Ishikawa (cell line): Measurements from ENCODE around the gene PTPRN2.

Experiments
- CEBPB ChIP-seq: IDR thresholded peaks from 2 replicates; pipeline ENCODE4 v1.6.1; 2012
- CREB1 ChIP-seq: IDR thresholded peaks from 2 replicates; pipeline ENCODE4 v1.6.1; 2012; ENCODE audit warnings: low read depth
- EGR1 ChIP-seq: IDR thresholded peaks from 2 replicates; pipeline ENCODE4 v1.6.1; 2012
- EP300 ChIP-seq: IDR thresholded peaks from 2 replicates; pipeline ENCODE4 v1.6.1; 2012; ENCODE audit warnings: borderline replicate concordance
- FOXM1 ChIP-seq: IDR thresholded peaks from 2 replicates; pipeline ENCODE4 v1.6.1; 2012; ENCODE audit warnings: low read depth, borderline replicate concordance
- MAX ChIP-seq: IDR thresholded peaks from 2 replicates; pipeline ENCODE4 v1.6.1; 2012
- NFIC ChIP-seq: IDR thresholded peaks from 2 replicates; pipeline ENCODE4 v1.6.1; 2012
- RAD21 ChIP-seq: IDR thresholded peaks from 2 replicates; pipeline ENCODE4 v1.6.1; 2012; ENCODE audit warnings: low read depth
- REST ChIP-seq: IDR thresholded peaks from 2 replicates; pipeline ENCODE4 v1.6.1; 2012; ENCODE audit warnings: low read depth, mild to moderate bottlenecking
- TAF1 ChIP-seq: IDR thresholded peaks from 2 replicates; pipeline ENCODE4 v1.6.1; 2012; ENCODE audit warnings: low read depth, mild to moderate bottlenecking
- TCF12 ChIP-seq: IDR thresholded peaks from 2 replicates; pipeline ENCODE4 v1.6.1; 2012; ENCODE audit warnings: low read depth
- TEAD4 ChIP-seq: IDR thresholded peaks from 2 replicates; pipeline ENCODE4 v1.6.1; 2012
- USF1 ChIP-seq: IDR thresholded peaks from 2 replicates; pipeline ENCODE4 v1.6.1; 2012
- YY1 ChIP-seq: IDR thresholded peaks from 2 replicates; pipeline ENCODE4 v1.6.1; 2012; ENCODE audit warnings: low read depth
- ZBTB7A ChIP-seq: IDR thresholded peaks from 2 replicates; pipeline ENCODE4 v1.6.1; 2012; ENCODE audit warnings: low read depth

Gene PTPRN2

DNA sequence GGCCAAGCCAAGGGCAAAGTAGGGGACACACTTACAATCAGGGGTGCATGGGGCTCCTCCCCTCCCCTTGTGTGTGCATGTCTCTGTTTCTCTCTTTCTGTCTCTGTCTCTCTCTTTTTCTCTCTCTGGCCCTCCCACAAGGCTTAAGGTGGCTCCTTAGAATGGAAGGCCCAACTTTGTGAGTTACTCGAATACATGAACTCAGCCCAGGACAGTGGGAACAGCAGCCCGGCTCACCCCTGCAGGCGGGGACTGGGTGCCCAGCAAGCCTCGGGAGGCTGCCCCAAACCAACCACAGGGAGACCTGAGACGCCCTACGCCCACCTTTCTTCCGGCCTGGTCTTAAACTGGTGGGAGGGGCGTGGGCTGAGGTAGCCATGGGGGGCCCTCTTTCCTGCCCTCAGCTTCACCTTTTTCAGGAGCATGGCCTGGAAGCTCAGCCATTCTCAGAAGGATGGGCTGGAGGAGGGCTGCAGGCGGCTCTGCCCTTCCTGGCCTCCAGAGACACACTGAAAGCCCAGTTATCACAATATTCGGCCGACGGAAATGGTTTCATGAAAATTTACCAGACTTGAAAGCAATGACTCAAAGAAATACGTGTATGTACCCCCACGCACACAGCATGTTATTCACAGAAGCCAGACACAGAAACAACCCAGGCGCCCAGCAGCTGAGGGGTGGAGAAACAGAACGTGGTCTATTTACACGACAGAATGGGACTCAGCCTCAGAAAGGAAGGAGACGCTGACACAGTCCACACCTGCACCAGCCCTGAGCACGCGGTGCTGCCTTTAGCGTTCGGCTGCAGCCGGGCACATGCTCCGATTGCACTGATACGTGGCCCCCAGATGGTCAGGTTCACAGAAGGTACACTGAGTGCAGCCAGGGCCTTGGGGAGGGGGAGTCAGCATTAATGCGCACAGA is 229.5 kb downstream of the PTPRN2 start:
- TF ChIP-seq FOXM1 (no peak), ZBTB7A (no peak), CREB1 (no peak), YY1 (no peak), RAD21 (no peak), USF1 (no peak)

DNA sequence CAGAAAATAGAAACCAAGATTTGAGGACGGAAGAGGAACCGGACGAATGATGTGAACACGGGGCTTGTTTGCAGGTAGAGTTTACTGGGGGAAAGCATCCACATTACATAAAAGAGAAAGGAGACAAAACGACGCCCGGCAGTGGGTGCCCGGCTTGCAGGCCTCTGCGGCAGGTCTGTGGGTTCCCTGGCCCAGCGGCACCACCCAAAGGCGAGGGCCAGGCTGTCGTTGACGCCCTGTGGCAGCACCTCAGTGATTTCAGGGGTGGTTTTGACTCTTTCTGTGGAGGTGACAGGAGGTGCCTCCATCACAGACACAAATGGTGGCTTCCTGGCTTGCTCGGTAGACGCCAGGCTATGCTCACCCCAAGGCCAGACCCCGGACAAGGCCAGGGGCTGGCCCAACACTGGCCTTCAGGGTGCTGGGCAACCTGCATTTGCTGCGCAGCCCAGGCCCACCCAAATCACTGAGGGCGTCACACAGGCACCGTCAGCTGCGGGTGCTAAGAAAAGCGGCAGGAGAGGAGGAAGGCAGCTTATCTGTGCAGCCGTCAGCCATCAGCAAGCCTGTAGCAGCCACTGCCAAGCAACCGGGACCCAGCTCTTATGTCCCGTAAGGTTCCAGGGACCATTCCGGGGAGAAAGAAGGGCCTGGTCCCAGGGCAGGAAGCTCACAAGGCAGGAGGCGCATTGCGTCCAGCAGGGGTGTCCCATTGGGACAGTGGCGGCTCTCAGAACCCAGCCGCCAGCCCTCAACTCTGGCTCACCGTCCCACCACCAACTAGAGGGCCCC is 230.3 kb downstream of the PTPRN2 start:
- no peak for TF ChIP-seq TAF1

DNA sequence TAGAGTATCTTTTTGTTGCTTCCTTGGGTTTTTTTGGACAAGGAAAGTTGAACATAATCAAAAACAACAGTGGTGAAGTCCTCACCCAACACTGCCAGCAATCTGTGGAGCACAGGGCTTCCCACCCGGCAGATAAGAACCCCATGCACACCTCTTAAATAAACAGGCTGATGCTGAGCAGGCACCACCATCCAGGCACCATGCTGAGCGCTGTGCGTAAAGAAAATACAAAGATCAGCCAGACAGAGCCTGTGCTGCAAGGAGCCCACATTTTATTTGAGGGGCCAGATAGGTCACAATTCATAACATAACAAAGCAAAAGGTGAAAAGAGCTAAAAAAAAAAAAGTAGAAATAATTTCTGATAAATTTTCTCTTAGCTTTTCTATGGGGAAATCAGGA is 231.2 kb downstream of the PTPRN2 start:
- no peak for TF ChIP-seq FOXM1
- TF ChIP-seq TAF1, result no peak
- no peak for TF ChIP-seq CREB1
- no peak for TF ChIP-seq EGR1
- no peak for TF ChIP-seq EP300
- no peak for TF ChIP-seq MAX
- no peak for TF ChIP-seq ZBTB7A
- TF ChIP-seq REST, result no peak
- no peak for TF ChIP-seq TCF12
- no peak for TF ChIP-seq YY1
- TF ChIP-seq CEBPB, result no peak
- no peak for TF ChIP-seq USF1
- TF ChIP-seq NFIC, result no peak
- no peak for TF ChIP-seq TEAD4
- no peak for TF ChIP-seq RAD21

DNA sequence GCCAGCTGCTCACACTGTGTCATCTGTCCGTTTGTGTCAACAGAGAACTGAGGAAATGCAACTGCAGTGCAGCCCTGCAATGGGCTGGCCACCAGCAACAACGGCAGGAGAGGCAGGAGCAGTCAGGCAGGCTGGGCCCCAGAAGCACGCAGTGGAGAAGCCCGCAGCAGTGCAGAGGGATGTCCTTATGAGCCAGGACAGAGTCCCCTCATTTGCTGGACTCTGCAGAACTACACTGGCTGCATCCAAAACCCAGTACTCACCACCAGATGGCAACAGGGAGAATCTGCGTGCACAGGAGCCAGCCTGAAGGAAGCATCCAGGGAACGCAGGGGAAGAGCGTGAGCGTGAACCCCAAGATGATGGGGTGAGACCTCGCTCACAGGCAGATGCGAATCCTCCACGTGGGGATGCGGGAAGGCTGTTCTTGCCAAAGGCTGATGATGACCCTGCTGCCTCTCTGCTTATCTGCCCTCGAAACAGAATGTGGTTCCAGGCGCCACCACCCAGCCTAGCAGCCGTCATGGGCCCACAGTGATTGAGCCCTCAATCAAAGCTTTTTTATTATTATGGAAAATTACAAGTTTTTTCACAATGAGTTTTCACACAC is 232.1 kb downstream of the PTPRN2 start:
- no peak for TF ChIP-seq USF1
- TF ChIP-seq RAD21, result peak; percentile 10; the same call in 1 of the 2 replicates

- no peak for TF ChIP-seq FOXM1
- no peak for TF ChIP-seq REST
- no peak for TF ChIP-seq USF1
- TF ChIP-seq TCF12, result no peak
- TF ChIP-seq YY1, result no peak
- TF ChIP-seq RAD21, result no peak
- no peak for TF ChIP-seq ZBTB7A
- no peak for TF ChIP-seq CEBPB
Measured at GRCh38 chr7:158354861-158355260, 232.8 kb downstream of the PTPRN2 start.
